Natural killer cell (primary cell): ENCODE results near the gene ANK3. TPM values are rescaled to one million over a fixed set of nuclear protein-coding genes. Genes with fewer than 3 reads are reported as not detected.

Experiments used
- ATAC-seq, 3 donors: fragments of 150-1000 bp in 2 of 3; fragments of 200-7000 bp in 1 of 3; cut with Tn5 transposase; 1 replicate in 1 of 3; 2 replicates in 2 of 3; pipeline ENCODE4 v1.10.0; 2021; ENCODE audit warnings: mild to moderate bottlenecking in 2 of 3, moderate library complexity in 2 of 3
- DNase-seq, 2 donors: peaks; one replicate each; pipeline versions ENCODE4 v3.0.0 to v3.0.0-alpha.2; 2013 to 2021; ENCODE audit warnings: mixed read lengths in 1 of 2
- H3K27ac ChIP-seq: one replicate; pipeline ENCODE4 v1.5.1; 2013; ENCODE audit warnings: mild to moderate bottlenecking, low read length
- H3K27me3 ChIP-seq: one replicate; pipeline ENCODE4 v1.6.1; 2013; ENCODE audit warnings: low read length; ENCODE audit not compliant: control insufficient read depth, insufficient read depth
- H3K36me3 ChIP-seq: one replicate; pipeline ENCODE4 v1.6.1; 2013; ENCODE audit warnings: low read length; ENCODE audit not compliant: control insufficient read depth, insufficient read depth
- H3K4me1 ChIP-seq: one replicate; pipeline ENCODE4 v1.6.1; 2013; ENCODE audit warnings: low read length; ENCODE audit not compliant: control insufficient read depth, insufficient read depth
- H3K4me3 ChIP-seq: one replicate; pipeline ENCODE4 v1.5.1; 2013; ENCODE audit warnings: low read length
- H3K9me3 ChIP-seq: one replicate; pipeline ENCODE4 v1.6.1; 2013; ENCODE audit warnings: low read length; ENCODE audit not compliant: control insufficient read depth, insufficient read depth
- H3K27ac Mint-ChIP-seq, 2 donors: one replicate each; pipeline ENCODE4 v1.8.0; 2022; ENCODE audit warnings: mild to moderate bottlenecking in 2 of 2, mixed read lengths in 2 of 2, moderate library complexity in 1 of 2
- H3K27me3 Mint-ChIP-seq, 2 donors: one replicate each; pipeline ENCODE4 v1.8.0; 2022; ENCODE audit warnings: low read depth in 2 of 2, mixed read lengths in 2 of 2
- H3K36me3 Mint-ChIP-seq: one replicate; pipeline ENCODE4 v1.8.0; 2022; ENCODE audit warnings: mixed read lengths
- H3K4me1 Mint-ChIP-seq, 2 donors: one replicate each; pipeline ENCODE4 v1.8.0; 2022; ENCODE audit warnings: mixed read lengths in 2 of 2
- H3K4me3 Mint-ChIP-seq: one replicate; pipeline ENCODE4 v1.8.0; 2022; ENCODE audit warnings: mild to moderate bottlenecking, moderate library complexity, mixed read lengths
- H3K9me3 Mint-ChIP-seq, 2 donors: one replicate each; pipeline ENCODE4 v1.8.0; 2022; ENCODE audit warnings: mixed read lengths in 2 of 2
- WGBS: methylation state at CpG from one replicate; pipeline ENCODE4 v1.1.7; 2013; ENCODE audit warnings: missing lambda C conversion rate; ENCODE audit not compliant: insufficient coverage; 5-methylcytosine and 5-hydroxymethylcytosine counted together
- intact Hi-C: fragments of 100-400 bp; cut with micrococcal nuclease; formaldehyde crosslinking; loops from one replicate; pipeline ENCODE4 v1.14.2; 2022
- total RNA-seq, 4 donors: library from RNA; stranded (reverse); fragments of 120-200 nt in 1 of 4; gene quantifications; one replicate each; pipeline versions ENCODE4 v1.2.3 to v1.2.4, GENCODE V29; 2013 to 2022
- TF ChIP-seq, protein P1 (sequence below): fragments of 200-600 bp; IDR thresholded peaks from one replicate; pipeline ENCODE4 v1.8.0; 2022; ENCODE audit warnings: antibody characterized with exemption

The ANK3 gene
- total RNA-seq, 3 donors from 2014 or later (not counting 1 experiment from before 2014, with no cell fraction given), result 4.4 to 12.9 (median 11.4) TPM

DNA sequence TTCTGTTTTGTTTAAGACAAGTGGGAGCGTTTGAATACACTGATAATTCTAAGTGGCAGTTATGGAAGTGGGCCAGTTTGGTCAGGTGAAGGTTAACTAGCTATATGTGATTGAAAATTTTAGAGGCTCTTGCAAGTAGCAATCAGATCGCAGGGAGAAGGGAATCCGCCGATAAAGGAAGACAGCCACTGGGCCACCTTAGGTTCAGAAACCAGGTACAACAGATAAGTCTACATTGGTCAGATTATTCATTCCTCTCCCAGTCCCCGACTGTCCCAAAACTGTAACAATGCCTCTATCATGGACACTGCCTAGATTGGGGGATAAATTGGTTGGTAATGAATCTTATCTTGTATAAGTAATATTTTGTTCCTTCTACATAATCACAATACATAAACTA lies 8.9 kb downstream of the ANK3 start:
- H3K27ac Mint-ChIP-seq, result no peak overlapping the region
- 97% methylated on average over 4 of the region's 5 CpGs for WGBS
- TF ChIP-seq, protein P1, sequence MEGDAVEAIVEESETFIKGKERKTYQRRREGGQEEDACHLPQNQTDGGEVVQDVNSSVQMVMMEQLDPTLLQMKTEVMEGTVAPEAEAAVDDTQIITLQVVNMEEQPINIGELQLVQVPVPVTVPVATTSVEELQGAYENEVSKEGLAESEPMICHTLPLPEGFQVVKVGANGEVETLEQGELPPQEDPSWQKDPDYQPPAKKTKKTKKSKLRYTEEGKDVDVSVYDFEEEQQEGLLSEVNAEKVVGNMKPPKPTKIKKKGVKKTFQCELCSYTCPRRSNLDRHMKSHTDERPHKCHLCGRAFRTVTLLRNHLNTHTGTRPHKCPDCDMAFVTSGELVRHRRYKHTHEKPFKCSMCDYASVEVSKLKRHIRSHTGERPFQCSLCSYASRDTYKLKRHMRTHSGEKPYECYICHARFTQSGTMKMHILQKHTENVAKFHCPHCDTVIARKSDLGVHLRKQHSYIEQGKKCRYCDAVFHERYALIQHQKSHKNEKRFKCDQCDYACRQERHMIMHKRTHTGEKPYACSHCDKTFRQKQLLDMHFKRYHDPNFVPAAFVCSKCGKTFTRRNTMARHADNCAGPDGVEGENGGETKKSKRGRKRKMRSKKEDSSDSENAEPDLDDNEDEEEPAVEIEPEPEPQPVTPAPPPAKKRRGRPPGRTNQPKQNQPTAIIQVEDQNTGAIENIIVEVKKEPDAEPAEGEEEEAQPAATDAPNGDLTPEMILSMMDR, result no peak
- H3K4me1 Mint-ChIP-seq, result peaks cover 0 to 6% of the 10 kb centered on the region in 2 donors
- Histone ChIP-seq H3K4me3 (no peak overlapping the region), H3K27ac (no peak overlapping the region), H3K4me1 (no peaks in the 10 kb centered on the region), H3K36me3 (no peaks in the 10 kb centered on the region), H3K27me3 (no peaks in the 10 kb centered on the region), H3K9me3 (no peaks in the 10 kb centered on the region)
- H3K9me3 Mint-ChIP-seq, result no peaks in the 10 kb centered on the region
- no peaks in the 10 kb centered on the region for H3K36me3 Mint-ChIP-seq
- ATAC-seq (no peak), DNase-seq (no peak)
- H3K4me3 Mint-ChIP-seq, result no peak overlapping the region
- intact Hi-C loops, result no loop called here
- H3K27me3 Mint-ChIP-seq, result peaks cover 0 to 3% of the 10 kb centered on the region in 2 donors

DNA sequence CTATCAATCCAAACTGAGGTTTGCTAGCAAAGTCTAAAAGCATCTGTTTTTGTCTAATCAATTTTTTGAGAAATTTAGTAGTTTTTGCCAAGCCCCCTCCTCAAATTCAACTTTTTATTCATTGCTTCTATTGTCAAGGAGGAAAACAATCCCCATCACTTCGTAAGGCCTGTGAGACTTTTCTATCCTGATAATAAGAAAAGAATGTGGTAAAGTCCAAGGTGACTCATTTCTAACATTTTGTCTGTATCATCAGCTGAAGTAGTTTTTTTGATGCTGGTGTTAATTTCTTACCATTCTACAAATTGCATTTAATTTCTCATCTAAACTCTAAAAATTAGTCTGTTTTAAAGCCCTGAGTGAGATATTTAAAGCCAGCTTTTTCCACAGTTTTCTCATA lies 11.7 kb downstream of the ANK3 start:
- intact Hi-C loops, result no loop called here
- TF ChIP-seq, protein P1, result no peak
- ATAC-seq, result no peak
- Mint-ChIP-seq H3K27ac (no peak overlapping the region), H3K9me3 (no peaks in the 10 kb centered on the region), H3K27me3 (no peaks in the 10 kb centered on the region), H3K4me1 (no peaks in the 10 kb centered on the region), H3K4me3 (no peak overlapping the region), H3K36me3 (no peaks in the 10 kb centered on the region)
- no peaks in the 10 kb centered on the region for H3K27me3 ChIP-seq
- H3K4me1 ChIP-seq, result no peaks in the 10 kb centered on the region
- H3K9me3 ChIP-seq, result no peaks in the 10 kb centered on the region
- H3K36me3 ChIP-seq, result no peaks in the 10 kb centered on the region
- no CpG with 5 or more reads among the region's 1 CpG for WGBS
- DNase-seq, result no peak
- H3K4me3 ChIP-seq, result no peak overlapping the region
- H3K27ac ChIP-seq, result no peak overlapping the region

DNA sequence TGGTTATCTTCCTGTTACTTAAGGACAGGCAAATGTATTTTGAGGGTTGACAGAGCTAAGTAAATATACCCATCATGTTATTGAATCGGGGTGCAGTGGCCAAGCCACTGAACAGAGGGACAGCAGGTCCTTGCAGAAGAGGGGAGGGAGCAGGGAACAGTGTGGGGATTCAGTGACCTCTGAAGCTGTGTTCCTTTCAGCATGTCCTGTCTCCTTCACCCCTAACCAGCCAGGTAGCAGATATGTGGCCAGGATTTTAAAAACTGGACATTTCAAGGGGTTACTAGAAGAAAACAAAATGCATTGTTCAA lies 12.7 kb downstream of the ANK3 start:
- Mint-ChIP-seq H3K36me3 (no peaks in the 10 kb centered on the region), H3K27me3 (no peaks in the 10 kb centered on the region), H3K27ac (no peak overlapping the region), H3K4me1 (no peaks in the 10 kb centered on the region), H3K4me3 (no peak overlapping the region), H3K9me3 (no peaks in the 10 kb centered on the region)
- Histone ChIP-seq H3K27ac (no peak overlapping the region), H3K4me1 (no peaks in the 10 kb centered on the region), H3K4me3 (no peak overlapping the region), H3K36me3 (no peaks in the 10 kb centered on the region), H3K27me3 (no peaks in the 10 kb centered on the region), H3K9me3 (no peaks in the 10 kb centered on the region)
- intact Hi-C loops, result no loop called here
- TF ChIP-seq, protein P1, result no peak
- ATAC-seq (no peak), DNase-seq (no peak)
- 94% methylated on average over 1 of the region's 1 CpG for WGBS

DNA sequence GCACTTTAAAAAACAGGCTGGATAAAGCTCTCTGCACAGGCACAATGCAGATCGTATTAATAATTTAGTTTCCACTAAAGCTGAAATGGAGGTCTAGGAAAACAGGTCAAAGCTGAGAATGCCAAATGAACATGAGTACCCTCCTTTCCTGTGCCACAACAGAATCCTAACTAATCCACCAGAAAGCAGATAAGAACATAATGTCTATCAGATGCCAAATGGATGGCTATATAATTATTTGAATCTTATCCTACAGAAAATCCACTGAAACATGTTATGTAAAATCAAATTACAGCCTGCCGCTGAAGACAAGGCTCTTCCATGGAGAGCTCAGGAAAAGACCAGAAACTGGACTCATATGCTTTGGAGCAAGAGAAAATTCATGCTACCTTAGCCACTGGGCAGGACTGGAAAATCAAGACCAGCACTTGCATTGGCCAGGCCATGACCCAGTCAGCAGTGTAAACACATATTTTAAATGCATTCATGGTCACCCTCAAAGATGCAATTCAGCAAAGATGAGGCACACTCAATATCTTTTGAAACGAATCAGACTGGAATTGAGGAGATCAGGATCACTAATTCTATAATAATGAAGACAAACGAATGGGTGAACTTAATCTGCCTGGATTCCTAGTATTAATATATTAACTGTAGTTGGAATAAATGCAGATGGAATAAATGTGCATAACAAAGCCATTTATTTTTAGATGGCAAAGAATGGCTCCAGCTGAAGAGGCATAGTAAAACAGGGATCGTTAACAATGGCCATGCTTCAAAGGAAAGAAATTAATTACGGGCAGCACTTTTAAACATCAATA lies 13.2 kb downstream of the ANK3 start:
- no peak overlapping the region for H3K27ac ChIP-seq
- no peaks in the 10 kb centered on the region for H3K9me3 Mint-ChIP-seq
- H3K36me3 Mint-ChIP-seq, result no peaks in the 10 kb centered on the region
- no peaks in the 10 kb centered on the region for H3K36me3 ChIP-seq
- H3K27ac Mint-ChIP-seq, result no peak overlapping the region
- TF ChIP-seq, protein P1, result no peak
- H3K4me1 Mint-ChIP-seq, result no peaks in the 10 kb centered on the region
- intact Hi-C loops, result no loop called here
- H3K27me3 ChIP-seq, result no peaks in the 10 kb centered on the region
- H3K4me3 ChIP-seq, result no peak overlapping the region
- ATAC-seq, result no peak
- H3K9me3 ChIP-seq, result no peaks in the 10 kb centered on the region
- H3K4me1 ChIP-seq, result no peaks in the 10 kb centered on the region
- DNase-seq, result no peak
- no peaks in the 10 kb centered on the region for H3K27me3 Mint-ChIP-seq
- WGBS, result 87% methylated on average over 6 of the region's 6 CpGs
- no peak overlapping the region for H3K4me3 Mint-ChIP-seq
